ENCODE data around the gene LPIN2.
"Not testable (repeated sequence)": the region's sequence is repeated elsewhere in the genome, so short reads cannot be mapped to it uniquely, and the experiment has no call there.

Gene LPIN2, protein sequence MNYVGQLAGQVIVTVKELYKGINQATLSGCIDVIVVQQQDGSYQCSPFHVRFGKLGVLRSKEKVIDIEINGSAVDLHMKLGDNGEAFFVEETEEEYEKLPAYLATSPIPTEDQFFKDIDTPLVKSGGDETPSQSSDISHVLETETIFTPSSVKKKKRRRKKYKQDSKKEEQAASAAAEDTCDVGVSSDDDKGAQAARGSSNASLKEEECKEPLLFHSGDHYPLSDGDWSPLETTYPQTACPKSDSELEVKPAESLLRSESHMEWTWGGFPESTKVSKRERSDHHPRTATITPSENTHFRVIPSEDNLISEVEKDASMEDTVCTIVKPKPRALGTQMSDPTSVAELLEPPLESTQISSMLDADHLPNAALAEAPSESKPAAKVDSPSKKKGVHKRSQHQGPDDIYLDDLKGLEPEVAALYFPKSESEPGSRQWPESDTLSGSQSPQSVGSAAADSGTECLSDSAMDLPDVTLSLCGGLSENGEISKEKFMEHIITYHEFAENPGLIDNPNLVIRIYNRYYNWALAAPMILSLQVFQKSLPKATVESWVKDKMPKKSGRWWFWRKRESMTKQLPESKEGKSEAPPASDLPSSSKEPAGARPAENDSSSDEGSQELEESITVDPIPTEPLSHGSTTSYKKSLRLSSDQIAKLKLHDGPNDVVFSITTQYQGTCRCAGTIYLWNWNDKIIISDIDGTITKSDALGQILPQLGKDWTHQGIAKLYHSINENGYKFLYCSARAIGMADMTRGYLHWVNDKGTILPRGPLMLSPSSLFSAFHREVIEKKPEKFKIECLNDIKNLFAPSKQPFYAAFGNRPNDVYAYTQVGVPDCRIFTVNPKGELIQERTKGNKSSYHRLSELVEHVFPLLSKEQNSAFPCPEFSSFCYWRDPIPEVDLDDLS

GRCh38 chr18:3013024-3013804 is at the start of gene LPIN2:
Gene LPIN2, minus strand, starts transcription at chr18:3013144. Its CDS starts 52,304 bp downstream, at chr18:2960840.
- DNase-seq, result peak; percentile 90

DNA sequence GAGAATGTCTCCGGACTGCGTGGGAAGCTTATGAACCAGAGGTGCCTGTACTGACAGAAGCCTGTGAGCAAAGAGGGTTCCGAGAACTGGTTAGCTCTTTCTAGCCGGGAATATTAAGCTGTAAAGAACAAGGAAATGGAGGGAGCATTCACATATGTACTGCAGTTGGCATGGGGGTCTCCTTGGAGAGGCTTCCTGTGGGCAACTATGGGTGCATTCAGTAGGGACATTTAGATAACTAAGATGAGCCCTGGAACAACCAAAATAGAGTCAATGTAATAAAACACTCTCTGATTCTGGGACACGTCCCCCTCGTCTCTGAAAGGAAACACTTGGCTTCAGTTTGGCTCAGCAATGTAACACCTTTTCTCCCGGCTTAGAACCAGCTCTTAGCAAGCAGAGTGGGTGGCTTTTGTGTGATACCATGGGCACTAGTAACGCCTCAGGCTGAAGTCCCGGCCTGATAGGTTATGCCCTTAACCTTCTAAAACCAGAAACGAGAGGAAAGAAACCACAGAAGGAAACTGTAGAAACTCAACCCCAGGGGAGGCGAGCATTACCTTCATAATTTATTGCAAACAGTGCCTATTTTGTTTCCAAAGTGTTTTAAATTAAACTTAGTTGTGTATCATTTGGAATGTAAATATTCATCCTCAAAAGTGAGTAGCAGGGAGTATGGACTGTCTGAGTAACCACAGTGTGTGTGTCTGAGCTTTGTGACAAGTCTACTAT is 48.8 kb upstream of the LPIN2 start:
- DNase-seq, result no peak

DNA sequence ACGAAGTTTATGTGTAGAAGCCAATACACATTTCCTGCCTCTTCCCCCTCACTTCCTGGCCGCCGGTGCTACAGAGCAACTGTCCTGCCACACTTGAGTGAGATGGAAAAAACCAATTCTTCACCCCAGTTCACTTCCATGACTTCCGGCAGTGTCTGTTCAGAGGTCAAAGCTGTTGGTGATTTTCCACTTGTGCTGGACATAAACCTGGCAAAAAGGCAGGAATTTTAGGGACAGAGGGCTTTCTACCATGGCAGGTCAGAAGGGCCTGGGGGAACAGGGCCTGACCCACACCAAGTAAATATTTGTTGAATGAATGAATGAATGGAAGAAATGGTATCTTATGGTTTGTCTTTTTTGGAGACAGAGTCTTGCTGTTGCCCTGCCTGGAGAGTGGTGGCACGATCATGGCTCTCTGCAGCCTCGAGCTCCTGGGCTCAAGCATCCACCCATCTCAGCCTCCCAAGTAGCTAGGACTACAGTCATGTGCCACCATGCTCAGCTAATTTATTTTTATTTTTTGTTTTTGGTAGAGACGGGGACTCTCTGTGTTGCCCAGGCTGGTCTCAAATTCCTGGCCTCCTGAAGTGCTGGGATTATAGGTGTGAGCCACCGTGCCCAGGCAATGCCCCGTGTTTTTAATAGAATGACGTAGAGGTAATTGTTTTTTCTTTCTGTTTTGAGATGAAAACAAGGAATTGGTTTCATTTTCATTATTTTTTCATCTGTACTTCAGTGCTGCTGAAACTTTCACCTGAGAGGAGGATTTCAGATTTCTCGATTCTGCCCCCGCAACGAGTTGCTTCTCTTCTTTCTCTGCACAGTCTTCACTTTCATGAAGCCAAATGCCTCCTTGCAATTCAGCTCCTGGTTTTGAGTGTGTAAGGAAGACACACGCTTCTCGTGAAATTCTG is 48.0 kb upstream of the LPIN2 start:
- DNase-seq, result no peak

DNA sequence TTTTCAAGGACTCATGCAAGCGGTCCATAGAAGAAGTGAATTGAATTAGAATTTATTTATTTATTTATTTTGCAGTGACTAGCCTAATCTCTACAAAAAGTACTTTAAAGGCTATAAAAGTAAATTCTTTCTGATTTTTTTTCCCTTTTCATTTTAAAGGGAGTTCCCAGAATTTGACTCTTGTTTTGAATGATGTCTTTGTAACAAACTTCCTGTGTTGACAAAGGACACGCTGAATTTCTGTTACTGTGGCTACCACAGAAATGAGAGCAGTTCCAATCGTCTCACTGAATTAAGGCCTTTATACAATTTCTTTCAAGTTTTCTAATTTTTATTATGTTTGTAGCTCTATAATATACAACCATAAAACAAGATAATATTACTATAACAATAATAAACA is 46.3 kb upstream of the LPIN2 start:
- no peak for DNase-seq

- no peak for DNase-seq
Observed at GRCh38 chr18:3058328-3059191, 45.6 kb upstream of the LPIN2 start.

DNA sequence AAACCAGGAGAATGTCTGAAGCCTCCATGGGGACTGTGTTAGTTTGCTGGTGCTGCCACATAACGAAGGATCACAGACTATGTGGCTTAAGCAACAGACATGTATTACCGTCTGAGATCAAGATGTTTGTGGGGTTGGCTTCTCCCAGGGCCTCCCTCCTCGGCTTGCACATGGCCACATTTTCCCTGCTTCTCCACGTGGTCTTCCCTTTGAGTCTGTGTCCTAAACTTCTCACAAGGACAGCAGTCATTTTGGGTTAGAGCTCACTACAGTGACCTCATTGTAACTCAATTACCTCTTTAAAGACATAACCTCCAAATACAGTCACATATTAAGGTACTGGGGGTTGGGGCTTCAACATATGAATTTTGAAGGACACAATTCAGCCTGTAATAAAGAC is 44.6 kb upstream of the LPIN2 start:
- DNase-seq, result no peak

DNA sequence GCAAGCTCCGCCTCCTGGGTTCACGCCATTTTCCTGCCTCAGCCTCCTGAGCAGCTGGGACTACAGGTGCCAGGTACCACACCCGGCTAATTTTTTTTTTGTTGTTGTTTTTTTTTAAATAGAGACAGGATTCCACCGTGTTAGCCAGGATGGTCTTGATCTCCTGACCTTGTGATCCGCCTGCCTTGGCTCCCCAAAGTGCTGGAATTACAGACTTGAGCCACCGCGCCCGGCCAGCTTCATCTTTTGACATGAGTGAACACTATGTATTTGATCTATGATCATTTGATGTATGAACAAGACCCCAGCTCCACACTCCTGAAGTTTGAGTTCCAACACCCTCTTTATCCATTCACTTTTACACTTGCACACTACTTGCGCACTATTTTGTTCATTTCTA is 43.4 kb upstream of the LPIN2 start:
- no peak for DNase-seq

GRCh38 chr18:3055816-3056215 is 42.9 kb upstream of the LPIN2 start:
- no peak for DNase-seq

DNA sequence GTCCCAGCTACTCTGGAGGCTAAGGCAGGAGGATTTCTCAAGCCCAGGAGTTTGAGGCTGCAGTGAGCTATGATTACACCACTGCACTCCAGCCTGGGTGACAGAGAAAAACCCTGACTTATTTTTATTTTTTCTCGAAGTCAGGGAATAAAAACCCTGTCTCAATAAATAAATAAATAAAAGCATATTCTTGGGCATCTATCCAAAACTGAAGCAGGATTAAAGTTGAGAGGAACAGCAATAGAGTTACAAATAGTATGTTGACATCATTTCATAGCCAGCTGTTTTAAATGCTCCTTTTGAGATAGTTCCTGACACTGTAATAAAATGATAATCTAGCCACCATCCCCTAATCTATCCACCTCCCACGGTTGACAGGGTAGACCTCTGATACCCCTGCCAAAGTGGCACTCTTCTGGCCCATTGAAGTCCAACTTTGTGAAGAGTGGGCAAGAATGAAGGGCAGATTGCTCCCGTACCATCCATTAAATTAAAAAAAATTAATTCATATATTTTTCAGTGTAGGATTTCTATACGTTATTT is 42.3 kb upstream of the LPIN2 start:
- DNase-seq, result no peak

- no peak for DNase-seq
Observed at GRCh38 chr18:3054780-3055179, 41.8 kb upstream of the LPIN2 start.

GRCh38 chr18:3054214-3054613 is 41.3 kb upstream of the LPIN2 start:
- no peak for DNase-seq

DNA sequence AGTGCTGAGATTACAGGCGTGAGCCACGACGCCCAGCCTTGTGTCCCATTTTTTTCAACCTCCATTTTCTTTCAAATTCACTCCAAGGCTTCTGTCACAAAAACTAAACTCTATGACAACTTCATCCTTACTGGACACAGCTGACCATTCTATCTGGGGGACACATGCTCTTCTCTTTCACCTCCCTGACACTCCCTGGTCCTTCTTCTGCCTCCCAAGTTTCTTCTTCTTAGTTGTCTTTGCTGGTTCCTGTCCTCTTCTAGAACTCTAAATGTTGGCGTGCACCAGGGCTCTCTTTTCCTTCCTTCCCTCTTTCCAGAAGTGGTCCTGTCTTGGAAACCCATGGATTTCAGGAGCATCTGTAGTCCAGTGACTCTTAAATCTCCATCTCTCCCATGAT is 40.1 kb upstream of the LPIN2 start:
- DNase-seq, result no peak

- DNase-seq, result no peak
Observed at GRCh38 chr18:3052411-3052758, 39.4 kb upstream of the LPIN2 start.

DNA sequence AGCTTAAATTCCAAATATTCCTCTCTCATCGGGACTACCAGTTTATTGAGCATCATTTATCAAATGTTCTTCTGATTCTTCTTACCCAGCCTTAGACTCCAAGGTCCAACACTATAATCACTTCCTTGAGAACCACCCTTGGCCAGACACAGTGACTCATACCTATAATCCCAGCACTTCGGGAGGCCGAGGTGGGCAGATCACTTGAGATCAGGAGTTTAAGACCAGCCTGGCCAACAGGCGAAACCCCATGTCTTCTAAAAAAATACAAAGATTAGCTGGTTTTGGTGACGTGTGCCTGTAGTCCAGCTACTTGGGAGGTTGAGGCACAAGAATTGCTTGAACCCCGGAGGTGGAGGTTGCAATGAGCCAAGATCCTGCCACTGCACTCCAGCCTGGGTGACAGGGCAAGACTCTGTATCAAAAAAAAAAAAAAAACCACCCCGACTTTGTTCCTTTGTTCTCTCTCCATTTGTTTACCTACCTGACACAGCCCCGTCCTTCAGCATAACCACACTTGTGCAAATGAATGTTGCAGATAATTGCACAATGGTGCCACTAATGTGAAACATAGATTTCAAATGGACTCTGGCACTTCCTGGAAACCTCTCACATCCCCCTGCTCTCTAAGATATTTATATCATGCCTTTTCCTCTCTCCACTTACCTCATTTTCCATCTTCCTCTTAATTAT is 38.9 kb upstream of the LPIN2 start:
- no peak for DNase-seq

GRCh38 chr18:3049897-3050454 is 37.0 kb upstream of the LPIN2 start:
- DNase-seq, result not testable (repeated sequence)

- no peak for DNase-seq
Observed at GRCh38 chr18:3048820-3049349, 35.9 kb upstream of the LPIN2 start.

DNA sequence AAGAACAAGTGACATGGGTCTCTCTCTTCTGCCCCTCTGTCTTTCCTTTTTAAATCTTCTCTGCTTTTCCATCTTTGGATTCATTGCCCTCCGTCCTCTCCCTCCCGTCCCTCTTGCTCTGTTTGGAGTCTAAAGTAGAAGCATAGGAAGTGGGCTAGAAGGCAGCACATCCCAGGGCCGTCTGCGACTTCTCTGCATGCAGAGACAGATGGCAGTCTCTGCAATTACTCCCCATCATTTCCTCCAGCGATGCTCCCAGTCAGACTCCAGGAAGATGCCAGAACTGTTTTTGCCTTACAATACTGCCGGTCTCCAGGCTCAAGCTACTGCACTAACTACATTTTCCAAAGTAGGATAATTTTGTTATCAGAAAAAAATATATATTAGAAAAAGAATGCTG is 35.2 kb upstream of the LPIN2 start:
- no peak for DNase-seq

- DNase-seq, result no peak
Observed at GRCh38 chr18:3046216-3046808, 33.4 kb upstream of the LPIN2 start.
